Measurements from ENCODE around the gene LENG8.

DNA sequence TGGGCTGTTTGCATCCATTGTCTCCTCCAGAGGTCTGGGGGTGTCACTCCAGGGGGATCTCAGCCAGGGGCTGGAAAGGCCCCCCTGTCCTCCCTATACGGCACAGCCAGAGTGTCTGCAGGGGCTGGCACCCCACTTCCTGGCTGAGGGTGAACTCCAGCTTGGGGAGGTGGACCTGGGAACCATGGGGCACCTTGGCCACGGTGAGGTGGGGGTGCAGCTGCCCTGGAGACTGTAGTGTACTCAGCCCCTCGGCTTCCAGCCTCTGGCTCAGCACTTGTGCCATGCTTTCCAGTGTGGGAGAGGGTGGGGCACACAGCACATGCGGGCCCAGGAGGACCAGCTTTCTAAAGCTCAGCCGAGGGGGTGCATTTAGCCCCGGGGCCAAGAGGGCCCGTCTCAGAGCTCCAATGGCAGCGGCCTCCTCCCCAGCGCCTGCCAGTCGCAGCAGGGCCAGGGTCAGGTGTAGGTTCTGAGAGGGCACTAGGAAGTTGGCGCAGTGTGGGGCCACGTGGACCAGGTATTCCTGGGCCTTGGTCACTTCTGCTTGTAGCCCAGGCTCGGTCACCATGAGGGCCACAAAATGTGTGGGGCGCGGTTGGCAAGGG lies 13.2 kb downstream of the LENG8 start:
- TF ChIP-seq, protein P1, sequence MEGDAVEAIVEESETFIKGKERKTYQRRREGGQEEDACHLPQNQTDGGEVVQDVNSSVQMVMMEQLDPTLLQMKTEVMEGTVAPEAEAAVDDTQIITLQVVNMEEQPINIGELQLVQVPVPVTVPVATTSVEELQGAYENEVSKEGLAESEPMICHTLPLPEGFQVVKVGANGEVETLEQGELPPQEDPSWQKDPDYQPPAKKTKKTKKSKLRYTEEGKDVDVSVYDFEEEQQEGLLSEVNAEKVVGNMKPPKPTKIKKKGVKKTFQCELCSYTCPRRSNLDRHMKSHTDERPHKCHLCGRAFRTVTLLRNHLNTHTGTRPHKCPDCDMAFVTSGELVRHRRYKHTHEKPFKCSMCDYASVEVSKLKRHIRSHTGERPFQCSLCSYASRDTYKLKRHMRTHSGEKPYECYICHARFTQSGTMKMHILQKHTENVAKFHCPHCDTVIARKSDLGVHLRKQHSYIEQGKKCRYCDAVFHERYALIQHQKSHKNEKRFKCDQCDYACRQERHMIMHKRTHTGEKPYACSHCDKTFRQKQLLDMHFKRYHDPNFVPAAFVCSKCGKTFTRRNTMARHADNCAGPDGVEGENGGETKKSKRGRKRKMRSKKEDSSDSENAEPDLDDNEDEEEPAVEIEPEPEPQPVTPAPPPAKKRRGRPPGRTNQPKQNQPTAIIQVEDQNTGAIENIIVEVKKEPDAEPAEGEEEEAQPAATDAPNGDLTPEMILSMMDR (IDR thresholded peaks at IDR 0.05; ENCODE audit: poor library complexity, severe bottlenecking): no peak
- TF ChIP-seq, protein P2, sequence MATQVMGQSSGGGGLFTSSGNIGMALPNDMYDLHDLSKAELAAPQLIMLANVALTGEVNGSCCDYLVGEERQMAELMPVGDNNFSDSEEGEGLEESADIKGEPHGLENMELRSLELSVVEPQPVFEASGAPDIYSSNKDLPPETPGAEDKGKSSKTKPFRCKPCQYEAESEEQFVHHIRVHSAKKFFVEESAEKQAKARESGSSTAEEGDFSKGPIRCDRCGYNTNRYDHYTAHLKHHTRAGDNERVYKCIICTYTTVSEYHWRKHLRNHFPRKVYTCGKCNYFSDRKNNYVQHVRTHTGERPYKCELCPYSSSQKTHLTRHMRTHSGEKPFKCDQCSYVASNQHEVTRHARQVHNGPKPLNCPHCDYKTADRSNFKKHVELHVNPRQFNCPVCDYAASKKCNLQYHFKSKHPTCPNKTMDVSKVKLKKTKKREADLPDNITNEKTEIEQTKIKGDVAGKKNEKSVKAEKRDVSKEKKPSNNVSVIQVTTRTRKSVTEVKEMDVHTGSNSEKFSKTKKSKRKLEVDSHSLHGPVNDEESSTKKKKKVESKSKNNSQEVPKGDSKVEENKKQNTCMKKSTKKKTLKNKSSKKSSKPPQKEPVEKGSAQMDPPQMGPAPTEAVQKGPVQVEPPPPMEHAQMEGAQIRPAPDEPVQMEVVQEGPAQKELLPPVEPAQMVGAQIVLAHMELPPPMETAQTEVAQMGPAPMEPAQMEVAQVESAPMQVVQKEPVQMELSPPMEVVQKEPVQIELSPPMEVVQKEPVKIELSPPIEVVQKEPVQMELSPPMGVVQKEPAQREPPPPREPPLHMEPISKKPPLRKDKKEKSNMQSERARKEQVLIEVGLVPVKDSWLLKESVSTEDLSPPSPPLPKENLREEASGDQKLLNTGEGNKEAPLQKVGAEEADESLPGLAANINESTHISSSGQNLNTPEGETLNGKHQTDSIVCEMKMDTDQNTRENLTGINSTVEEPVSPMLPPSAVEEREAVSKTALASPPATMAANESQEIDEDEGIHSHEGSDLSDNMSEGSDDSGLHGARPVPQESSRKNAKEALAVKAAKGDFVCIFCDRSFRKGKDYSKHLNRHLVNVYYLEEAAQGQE (IDR thresholded peaks at IDR 0.05; ENCODE audit: borderline replicate concordance): no peak
- no peak for TF ChIP-seq POLR2AphosphoS5 (IDR thresholded peaks at IDR 0.05)
- no peak for TF ChIP-seq EP300 (conservative IDR thresholded peaks at IDR 0.05; ENCODE audit: poor library complexity, severe bottlenecking)
- TF ChIP-seq TAF1 (IDR thresholded peaks at IDR 0.05; ENCODE audit: low read depth): no peak
